HEK293T (cell line): ENCODE measurements around the gene TBC1D1.

Experiments used
- CTCF ChIA-PET: fragments of 350-600 bp; formaldehyde crosslinking; extraction: SDS; loops from one replicate; lab custom pipeline; 2021; ENCODE audit warnings: antibody characterized with exemption, inconsistent platforms; lab: Yijun Ruan, JAX
- POLR2A ChIA-PET: fragments of 350-600 bp; formaldehyde crosslinking; extraction: SDS; loops from one replicate; lab custom pipeline; 2020; ENCODE audit warnings: antibody characterized with exemption, inconsistent platforms; lab: Yijun Ruan, JAX
- DNase-seq: peaks from one replicate; pipeline ENCODE4 v3.0.0; 2012; ENCODE audit warnings: mixed read lengths; ENCODE audit errors: extremely low spot score
- ARNT ChIP-seq: fragments of 450-650 bp; IDR thresholded peaks from 2 replicates; pipeline ENCODE4 v1.6.1; 2017; ENCODE audit warnings: mild to moderate bottlenecking
- BHLHE40 ChIP-seq: fragments of 450-650 bp; IDR thresholded peaks from 2 replicates; pipeline ENCODE4 v1.6.1; 2016; ENCODE audit warnings: mild to moderate bottlenecking, moderate library complexity, borderline replicate concordance
- CTBP1 ChIP-seq: fragments of 450-650 bp; IDR thresholded peaks from 2 replicates; pipeline ENCODE4 v1.6.1; 2016; ENCODE audit warnings: borderline replicate concordance
- ELF4 ChIP-seq: fragments of 450-650 bp; IDR thresholded peaks from 2 replicates; pipeline ENCODE4 v1.6.1; 2017; ENCODE audit warnings: antibody characterized with exemption
- FOXA1 ChIP-seq: fragments of 450-650 bp; IDR thresholded peaks from 2 replicates; pipeline ENCODE4 v1.6.1; 2016; ENCODE audit warnings: mild to moderate bottlenecking
- FOXK2 ChIP-seq: fragments of 450-650 bp; IDR thresholded peaks from 2 replicates; pipeline ENCODE4 v1.6.1; 2016; ENCODE audit warnings: mild to moderate bottlenecking
- FOXM1 ChIP-seq: fragments of 450-650 bp; IDR thresholded peaks from 2 replicates; pipeline ENCODE4 v1.6.1; 2017; ENCODE audit warnings: mild to moderate bottlenecking, borderline replicate concordance
- HDGF ChIP-seq: fragments of 450-650 bp; IDR thresholded peaks from 2 replicates; pipeline ENCODE4 v1.6.1; 2017; ENCODE audit warnings: antibody characterized with exemption, borderline replicate concordance
- L3MBTL2 ChIP-seq: fragments of 450-650 bp; conservative IDR thresholded peaks from 2 replicates; pipeline ENCODE4 v1.6.1; 2016; ENCODE audit warnings: mild to moderate bottlenecking
- LEF1 ChIP-seq: fragments of 450-650 bp; IDR thresholded peaks from 2 replicates; pipeline ENCODE4 v1.6.1; 2017; ENCODE audit warnings: mild to moderate bottlenecking, borderline replicate concordance
- NFRKB ChIP-seq: fragments of 450-650 bp; IDR thresholded peaks from 2 replicates; pipeline ENCODE4 v1.6.1; 2016; ENCODE audit warnings: mild to moderate bottlenecking, moderate library complexity
- PKNOX1 ChIP-seq: fragments of 450-650 bp; IDR thresholded peaks from 2 replicates; pipeline ENCODE4 v1.6.1; 2016
- SP1 ChIP-seq: fragments of 450-650 bp; IDR thresholded peaks from 2 replicates; pipeline ENCODE4 v1.6.1; 2017
- SUZ12 ChIP-seq: fragments of 450-650 bp; IDR thresholded peaks from 2 replicates; pipeline ENCODE4 v1.6.1; 2016; ENCODE audit warnings: mild to moderate bottlenecking
- TARDBP ChIP-seq: fragments of 450-650 bp; IDR thresholded peaks from 2 replicates; pipeline ENCODE4 v1.6.1; 2016
- ZNF384 ChIP-seq: fragments of 450-650 bp; IDR thresholded peaks from 2 replicates; pipeline ENCODE4 v1.6.1; 2016

Gene TBC1D1

GRCh38 chr4:38088321-38088720 is 197.4 kb downstream of the TBC1D1 start:
- ChIA-PET CTCF (no interaction called here), POLR2A (no interaction called here)
- no peak for DNase-seq
- no peak for TF ChIP-seq SP1
- TF ChIP-seq SUZ12: no peak
- TF ChIP-seq NFRKB: no peak
- no peak for TF ChIP-seq PKNOX1
- no peak for TF ChIP-seq FOXA1
- no peak for TF ChIP-seq ELF4
- TF ChIP-seq HDGF: no peak
- no peak for TF ChIP-seq ARNT
- no peak for TF ChIP-seq TARDBP
- TF ChIP-seq ZNF384: no peak
- no peak for TF ChIP-seq L3MBTL2
- TF ChIP-seq FOXM1: no peak

GRCh38 chr4:38089961-38090360 is 199.1 kb downstream of the TBC1D1 start:
- POLR2A ChIA-PET: no interaction called here
- TF ChIP-seq L3MBTL2 (no peak), HDGF (no peak), SUZ12 (no peak), CTBP1 (no peak), BHLHE40 (no peak), PKNOX1 (no peak), FOXK2 (no peak), LEF1 (no peak), FOXA1 (no peak), ARNT (no peak), ELF4 (no peak), NFRKB (no peak), TARDBP (no peak)
- DNase-seq: no peak
- CTCF ChIA-PET: no interaction called here

GRCh38 chr4:38090455-38091246 is 199.8 kb downstream of the TBC1D1 start:
- no peak for DNase-seq
- TF ChIP-seq FOXK2 (no peak), ELF4 (no peak), LEF1 (no peak), PKNOX1 (no peak)

GRCh38 chr4:38091636-38092035 is 200.8 kb downstream of the TBC1D1 start:
- ChIA-PET CTCF (interaction anchor here (0.5 kb wide), 1 partner anchor 46 kb away, joined by 3 read pairs; no protein-coding TSS in a partner anchor), POLR2A (interaction anchor here (0.6 kb wide), 1 partner anchor 10 kb away, joined by 3 read pairs; no protein-coding TSS in a partner anchor)
- no peak for TF ChIP-seq TARDBP
- no peak for DNase-seq

More at GRCh38 chr4:38090455-38091246, 199.8 kb downstream of the TBC1D1 start:
- POLR2A ChIA-PET: interaction anchor here (0.6 kb wide), 1 partner anchor 11 kb away, joined by 3 read pairs; no protein-coding TSS in a partner anchor
- CTCF ChIA-PET: no interaction called here

GRCh38 chr4:38092701-38093100 is 201.8 kb downstream of the TBC1D1 start:
- CTCF ChIA-PET: no interaction called here
- TF ChIP-seq ARNT (no peak), HDGF (no peak), FOXM1 (no peak), TARDBP (no peak), L3MBTL2 (no peak), PKNOX1 (no peak), ZNF384 (no peak), FOXA1 (no peak), SUZ12 (no peak), FOXK2 (no peak), SP1 (no peak), CTBP1 (no peak), ELF4 (no peak), BHLHE40 (no peak), NFRKB (no peak), LEF1 (no peak)
- no peak for DNase-seq
- POLR2A ChIA-PET: no interaction called here

- POLR2A ChIA-PET: no interaction called here
- TF ChIP-seq ARNT: no peak
- no peak for TF ChIP-seq ZNF384
- TF ChIP-seq HDGF: no peak
- no peak for TF ChIP-seq TARDBP
- TF ChIP-seq L3MBTL2: no peak
- TF ChIP-seq FOXK2: no peak
- TF ChIP-seq SP1: no peak
- no peak for TF ChIP-seq BHLHE40
- TF ChIP-seq CTBP1: no peak
- TF ChIP-seq FOXA1: no peak
- no peak for TF ChIP-seq ELF4
- CTCF ChIA-PET: no interaction called here
- DNase-seq: no peak
Observed at GRCh38 chr4:38094419-38094818, 203.5 kb downstream of the TBC1D1 start.
